ENCODE results near the gene PNKD.

- TF ChIP-seq POLR2A (IDR thresholded peaks at IDR 0.05; ENCODE audit: low read depth) (no peak), EP300 (IDR thresholded peaks at IDR 0.05) (no peak), CTCF (IDR thresholded peaks at IDR 0.05) (peak; percentile 97 to 99 (median 98))
These were observed 31.0 kb downstream of the PNKD start for GRCh38 chr2:218301176-218301819.

Data from esophagus muscularis mucosa (tissue), 4 donors.